Suprapubic skin (tissue), 4 donors: Measurements from ENCODE around the gene ZNF683.

ENCODE experiments used
- EP300 ChIP-seq: sonication (generic); formaldehyde crosslinking; IDR thresholded peaks from one replicate; pipeline ENCODE4 v1.6.1; 2017; ENCODE audit warnings: antibody characterized with exemption
- POLR2AphosphoS5 ChIP-seq, 3 donors: sonication (generic); formaldehyde crosslinking; IDR thresholded peaks; one replicate each; pipeline ENCODE4 v1.6.1; 2017; ENCODE audit warnings: antibody characterized with exemption in 3 of 3
- TF ChIP-seq, protein P1 (sequence below), 2 donors: fragments of 200-600 bp in 1 of 2; fragments of 450-650 bp in 1 of 2; sonication (generic) in 1 of 2; IDR thresholded peaks; one replicate each; pipeline ENCODE4 v1.5.1; 2016 to 2019; ENCODE audit warnings: antibody characterized with exemption in 2 of 2, mild to moderate bottlenecking in 1 of 2, moderate library complexity in 1 of 2

DNA sequence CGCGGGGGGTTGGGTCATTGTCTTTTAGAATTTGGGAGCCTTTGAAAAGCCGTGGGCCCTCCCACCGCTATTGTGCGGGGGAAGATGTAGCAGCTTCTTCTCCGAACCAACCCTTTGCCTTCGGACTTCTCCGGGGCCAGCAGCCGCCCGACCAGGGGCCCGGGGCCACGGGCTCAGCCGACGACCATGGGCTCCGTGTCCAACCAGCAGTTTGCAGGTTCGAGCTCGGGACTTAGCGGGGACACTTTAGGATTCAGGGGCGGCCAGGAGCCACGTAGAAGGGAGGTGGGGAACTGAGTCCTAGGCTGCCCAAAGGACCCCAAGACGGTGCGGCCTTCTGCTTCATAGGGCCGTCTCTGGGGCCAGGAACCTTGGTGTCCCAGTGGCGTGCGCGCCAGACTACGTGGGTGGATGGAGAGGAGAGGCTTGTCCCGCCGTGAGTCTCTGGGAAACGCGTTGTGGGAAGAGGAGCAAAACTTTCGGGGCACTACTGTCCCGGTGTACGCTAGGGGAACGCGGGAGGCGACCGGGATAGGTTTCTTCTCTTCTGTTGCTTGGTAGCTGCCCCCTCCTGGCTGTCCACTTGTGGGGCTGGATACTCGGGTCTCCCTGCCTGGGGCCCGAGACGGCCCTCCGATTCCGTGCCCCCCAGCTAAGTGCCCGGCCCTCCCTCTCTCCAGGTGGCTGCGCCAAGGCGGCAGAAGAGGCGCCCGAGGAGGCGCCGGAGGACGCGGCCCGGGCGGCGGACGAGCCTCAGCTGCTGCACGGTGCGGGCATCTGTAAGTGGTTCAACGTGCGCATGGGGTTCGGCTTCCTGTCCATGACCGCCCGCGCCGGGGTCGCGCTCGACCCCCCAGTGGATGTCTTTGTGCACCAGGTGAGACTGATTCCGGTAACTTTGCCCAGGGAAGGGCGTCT is 38.4 kb upstream of the ZNF683 start, which contains the start of gene LIN28A:
- TF ChIP-seq, protein P1, sequence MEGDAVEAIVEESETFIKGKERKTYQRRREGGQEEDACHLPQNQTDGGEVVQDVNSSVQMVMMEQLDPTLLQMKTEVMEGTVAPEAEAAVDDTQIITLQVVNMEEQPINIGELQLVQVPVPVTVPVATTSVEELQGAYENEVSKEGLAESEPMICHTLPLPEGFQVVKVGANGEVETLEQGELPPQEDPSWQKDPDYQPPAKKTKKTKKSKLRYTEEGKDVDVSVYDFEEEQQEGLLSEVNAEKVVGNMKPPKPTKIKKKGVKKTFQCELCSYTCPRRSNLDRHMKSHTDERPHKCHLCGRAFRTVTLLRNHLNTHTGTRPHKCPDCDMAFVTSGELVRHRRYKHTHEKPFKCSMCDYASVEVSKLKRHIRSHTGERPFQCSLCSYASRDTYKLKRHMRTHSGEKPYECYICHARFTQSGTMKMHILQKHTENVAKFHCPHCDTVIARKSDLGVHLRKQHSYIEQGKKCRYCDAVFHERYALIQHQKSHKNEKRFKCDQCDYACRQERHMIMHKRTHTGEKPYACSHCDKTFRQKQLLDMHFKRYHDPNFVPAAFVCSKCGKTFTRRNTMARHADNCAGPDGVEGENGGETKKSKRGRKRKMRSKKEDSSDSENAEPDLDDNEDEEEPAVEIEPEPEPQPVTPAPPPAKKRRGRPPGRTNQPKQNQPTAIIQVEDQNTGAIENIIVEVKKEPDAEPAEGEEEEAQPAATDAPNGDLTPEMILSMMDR (IDR thresholded peaks at IDR 0.05): no peak
- no peak for TF ChIP-seq EP300
- TF ChIP-seq POLR2AphosphoS5 (IDR thresholded peaks at IDR 0.05): no peak
